Adrenal gland (tissue), 5 donors: ENCODE results near the gene NCKIPSD.

Experiments used
- POLR2A ChIP-seq, 2 donors: fragments of 450-650 bp; IDR thresholded peaks; one replicate each; pipeline ENCODE4 v1.6.1; 2017; ENCODE audit warnings: antibody characterized with exemption in 2 of 2, mild to moderate bottlenecking in 2 of 2, moderate library complexity in 1 of 2
- TF ChIP-seq, protein P1 (sequence below), 6 experiments: fragments of 450-650 bp in 4 of 6; fragments of 200-600 bp in 2 of 6; sonication (generic) in 1 of 6; IDR thresholded peaks; 1 replicate in 5 of 6; 2 replicates in 1 of 6; pipeline versions ENCODE4 v1.5.1 to v1.8.0; 2016 to 2021; ENCODE audit warnings: antibody characterized with exemption in 6 of 6, mild to moderate bottlenecking in 2 of 6, moderate library complexity in 1 of 6
- donor health status: DM: no; HTN: no; CAD: no.

DNA sequence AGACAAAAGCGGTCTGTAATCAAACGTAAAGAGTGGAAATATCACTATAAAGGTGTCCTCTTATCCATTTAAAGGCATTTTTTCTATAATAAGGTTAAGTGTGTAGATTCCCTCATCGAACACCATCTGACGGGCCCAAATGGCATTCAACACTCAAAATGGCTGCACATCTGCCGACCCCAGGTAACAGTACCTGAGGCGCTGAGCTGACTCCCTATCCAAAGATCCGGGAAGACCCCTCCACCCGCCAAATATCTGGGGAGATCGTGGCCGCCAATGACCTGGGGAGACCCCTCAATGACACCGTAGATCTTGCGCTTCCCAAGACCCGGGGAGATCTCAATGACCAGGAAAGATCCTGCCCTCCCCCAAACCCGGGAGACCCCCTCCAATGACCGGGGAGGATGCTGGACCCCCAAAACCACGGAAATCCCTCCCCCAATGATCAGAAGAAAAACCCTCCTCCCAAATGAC is 30.8 kb upstream of the NCKIPSD start:
- TF ChIP-seq, protein P1, sequence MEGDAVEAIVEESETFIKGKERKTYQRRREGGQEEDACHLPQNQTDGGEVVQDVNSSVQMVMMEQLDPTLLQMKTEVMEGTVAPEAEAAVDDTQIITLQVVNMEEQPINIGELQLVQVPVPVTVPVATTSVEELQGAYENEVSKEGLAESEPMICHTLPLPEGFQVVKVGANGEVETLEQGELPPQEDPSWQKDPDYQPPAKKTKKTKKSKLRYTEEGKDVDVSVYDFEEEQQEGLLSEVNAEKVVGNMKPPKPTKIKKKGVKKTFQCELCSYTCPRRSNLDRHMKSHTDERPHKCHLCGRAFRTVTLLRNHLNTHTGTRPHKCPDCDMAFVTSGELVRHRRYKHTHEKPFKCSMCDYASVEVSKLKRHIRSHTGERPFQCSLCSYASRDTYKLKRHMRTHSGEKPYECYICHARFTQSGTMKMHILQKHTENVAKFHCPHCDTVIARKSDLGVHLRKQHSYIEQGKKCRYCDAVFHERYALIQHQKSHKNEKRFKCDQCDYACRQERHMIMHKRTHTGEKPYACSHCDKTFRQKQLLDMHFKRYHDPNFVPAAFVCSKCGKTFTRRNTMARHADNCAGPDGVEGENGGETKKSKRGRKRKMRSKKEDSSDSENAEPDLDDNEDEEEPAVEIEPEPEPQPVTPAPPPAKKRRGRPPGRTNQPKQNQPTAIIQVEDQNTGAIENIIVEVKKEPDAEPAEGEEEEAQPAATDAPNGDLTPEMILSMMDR (IDR thresholded peaks at IDR 0.05), result no peak
- TF ChIP-seq POLR2A (IDR thresholded peaks at IDR 0.05), result no peak
